NCI-H524 (cell line): Measurements from ENCODE around the gene COL28A1.
"Not testable (repeated sequence)": the region's sequence is repeated elsewhere in the genome, so short reads cannot be mapped to it uniquely, and the experiment has no call there.

Experiments used
- DNase-seq, 2 experiments: peaks; one replicate each; lab custom pipeline; 2025; lab: John Stamatoyannopoulos, UW

The COL28A1 gene

DNA sequence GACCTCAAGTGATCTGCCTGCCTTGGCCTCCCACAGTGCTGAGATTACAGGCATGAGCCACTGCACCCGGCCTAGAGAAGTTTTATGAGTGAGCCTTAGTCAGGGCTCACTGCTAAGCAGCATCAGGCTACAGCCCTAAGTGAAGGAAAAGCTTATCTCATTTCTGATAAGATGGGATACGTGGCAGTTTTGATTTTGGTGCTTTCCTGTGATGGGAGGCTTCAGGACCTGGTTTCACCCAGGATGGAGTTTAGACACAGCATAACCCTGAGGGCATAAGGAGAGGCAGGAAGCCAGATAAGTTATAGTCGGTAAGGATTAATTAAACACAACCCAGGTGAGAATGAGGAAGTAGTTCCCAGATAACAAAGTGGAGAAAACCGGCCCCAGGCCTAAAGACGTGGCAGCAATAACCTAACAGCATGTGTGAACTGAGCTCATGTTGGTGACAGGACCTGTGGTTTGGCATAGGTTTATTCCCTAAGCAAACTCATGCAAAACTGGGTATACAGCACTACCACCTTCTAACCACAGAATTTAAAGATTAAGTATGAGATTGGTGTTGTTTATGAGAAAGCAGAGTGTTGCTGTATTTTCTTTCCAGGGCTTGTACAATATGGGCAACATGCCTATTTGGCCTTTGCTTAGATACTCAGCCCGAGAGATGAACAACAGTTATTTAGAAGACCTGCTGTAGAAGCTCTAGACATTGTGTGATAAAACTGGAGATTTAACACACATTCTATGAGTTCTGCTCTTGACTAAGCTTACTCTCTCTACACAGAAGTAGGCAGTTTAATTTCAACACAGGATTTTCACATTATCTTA is 119.4 kb downstream of the COL28A1 start:
- DNase-seq = no peak

DNA sequence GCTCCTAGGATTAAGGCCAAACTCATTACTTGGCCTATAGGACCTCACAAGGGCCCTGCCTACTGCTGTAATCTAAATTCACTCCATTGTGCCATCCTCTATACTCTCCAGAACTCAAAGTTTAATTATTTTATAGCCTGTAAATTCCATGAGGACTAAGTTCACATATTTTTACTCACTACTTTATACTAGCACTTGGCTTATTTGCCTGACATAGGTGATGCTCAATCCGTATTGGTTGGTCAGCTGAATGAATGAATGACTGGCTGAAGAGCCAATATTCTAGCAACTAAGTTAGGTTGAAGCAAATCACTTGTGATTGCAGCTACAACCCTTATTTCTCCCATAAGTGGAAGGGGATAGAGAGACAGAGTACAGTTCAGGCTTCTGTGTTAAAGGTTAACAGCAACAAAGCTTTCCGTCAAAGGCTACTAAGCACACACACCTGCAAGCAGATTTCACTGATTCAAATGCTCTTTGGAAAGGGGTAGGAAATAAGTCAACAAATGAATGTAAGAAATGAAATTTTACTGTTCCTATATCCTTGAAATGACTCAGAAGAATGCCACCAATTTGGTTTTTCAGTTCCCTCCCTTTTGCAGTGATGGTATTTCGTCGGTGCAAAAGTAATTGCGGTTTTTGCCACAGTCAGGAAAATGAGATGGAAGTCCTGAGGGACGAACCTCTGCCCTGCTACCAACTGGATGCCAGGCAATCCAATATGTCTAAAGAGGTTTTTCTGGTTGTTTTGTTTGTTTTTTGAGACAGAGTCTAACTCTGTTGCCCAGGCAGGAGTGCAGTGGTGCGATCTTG is 120.7 kb downstream of the COL28A1 start:
- DNase-seq = no peak

DNA sequence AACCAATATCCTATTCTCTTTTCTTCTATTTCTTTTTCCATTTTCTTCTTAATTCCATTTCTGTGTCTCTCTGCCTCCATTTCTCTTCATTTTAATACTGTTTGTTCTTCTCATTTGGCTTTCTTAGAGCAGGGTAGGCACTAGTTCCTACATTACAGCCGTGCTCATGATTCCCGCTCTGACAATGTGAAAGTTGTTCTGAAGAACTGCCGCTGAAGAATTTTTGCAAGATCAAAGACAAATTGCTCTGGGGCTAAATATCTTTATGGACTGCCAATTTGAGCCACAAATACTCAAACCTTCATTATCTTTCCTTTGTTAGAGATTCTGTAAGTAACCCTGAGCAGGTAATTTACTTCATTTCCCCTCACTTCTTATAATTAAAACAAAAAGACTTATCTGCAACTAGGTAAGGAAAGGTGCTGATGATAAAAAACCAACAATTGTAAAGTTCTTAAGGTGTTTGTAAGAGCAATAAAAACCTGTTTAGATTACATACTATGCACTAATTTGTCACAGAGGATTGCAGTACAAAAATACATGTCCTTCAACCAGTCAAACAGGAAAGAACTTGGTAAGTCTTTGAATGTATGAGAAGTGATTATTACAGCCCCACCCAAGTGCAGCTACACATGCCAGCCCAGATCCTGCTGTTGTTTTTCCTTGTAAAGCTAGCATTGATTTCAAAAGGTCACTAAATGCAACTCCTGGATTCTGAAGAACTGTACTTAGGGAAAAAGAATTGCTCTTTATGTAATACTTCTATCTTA is 127.5 kb downstream of the COL28A1 start:
- no peak for DNase-seq

DNA sequence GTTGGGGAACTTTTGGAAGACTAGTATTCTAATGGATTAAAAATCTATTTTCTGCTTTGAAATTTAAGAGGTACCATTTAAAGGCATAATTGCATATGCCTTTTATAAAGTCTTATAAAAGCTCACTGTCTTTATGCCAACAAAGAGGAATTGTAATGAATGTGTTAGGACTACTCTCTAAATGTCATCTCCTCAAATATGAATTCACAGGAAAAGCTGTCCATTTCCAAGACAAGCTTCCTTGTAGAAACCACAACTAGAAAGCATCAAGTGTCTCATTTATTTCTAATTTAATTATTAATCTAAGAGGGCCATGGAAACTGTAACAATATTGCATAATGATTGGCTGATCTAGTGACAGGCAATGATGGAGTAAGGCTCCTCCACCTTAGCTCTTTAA is 130.2 kb downstream of the COL28A1 start:
- DNase-seq = no peak

DNA sequence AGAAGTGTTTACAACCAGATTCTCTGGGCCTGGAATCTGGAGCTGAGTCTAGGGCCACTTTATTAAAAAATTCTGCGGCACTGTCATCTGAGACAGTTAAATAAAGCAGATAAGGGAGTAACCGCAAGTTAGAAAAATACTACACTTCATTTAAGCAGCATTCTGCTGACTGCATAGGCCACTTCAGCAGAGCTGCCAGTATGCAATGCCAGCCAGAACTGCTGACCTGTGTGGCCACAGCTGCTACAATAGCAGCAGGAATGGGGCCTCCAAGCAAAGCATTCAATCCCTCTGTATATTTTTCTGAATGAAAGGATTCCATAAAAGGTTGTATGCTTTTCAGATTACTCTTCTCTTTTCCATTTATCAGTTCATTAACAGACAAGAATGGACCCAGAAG is 136.0 kb downstream of the COL28A1 start:
- DNase-seq = no peak

DNA sequence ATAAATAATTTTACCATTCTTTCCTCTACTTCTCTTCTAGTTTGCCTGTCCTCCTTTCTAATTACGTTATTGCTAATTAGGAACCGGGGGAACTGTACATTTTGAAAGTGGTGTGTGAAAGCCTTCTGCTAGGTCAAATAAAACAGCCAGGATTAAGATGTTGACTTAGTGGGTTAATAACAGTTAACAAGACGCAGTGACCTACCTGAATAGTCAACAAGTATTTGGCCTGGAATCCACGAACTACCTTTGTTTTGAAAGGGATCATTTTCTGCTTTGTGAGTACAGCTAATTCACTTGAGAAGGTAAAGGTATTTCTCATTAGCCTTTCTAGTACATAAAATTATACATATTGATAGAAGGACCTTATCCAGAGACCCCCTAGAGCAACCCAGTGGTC is 139.9 kb downstream of the COL28A1 start:
- no peak for DNase-seq

DNA sequence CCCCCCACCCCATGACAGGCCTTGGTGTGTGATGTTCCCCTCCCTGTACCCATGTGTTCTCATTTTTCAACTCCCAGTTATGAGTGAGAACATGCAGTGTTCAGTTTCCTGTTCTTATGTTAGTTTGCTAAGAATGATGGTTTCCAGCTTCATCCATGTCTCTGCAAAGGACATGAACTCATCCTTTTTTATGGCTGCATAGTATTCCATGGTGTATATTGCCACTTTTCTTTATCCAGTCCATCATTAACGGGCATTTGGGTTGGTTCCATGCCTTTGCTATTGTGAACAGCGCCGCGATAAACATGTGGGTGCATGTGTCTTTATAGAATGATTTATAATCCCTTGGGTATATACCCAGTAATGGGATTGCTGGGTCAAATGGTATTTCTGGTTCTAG is 147.5 kb downstream of the COL28A1 start:
- DNase-seq = not testable (repeated sequence)

DNA sequence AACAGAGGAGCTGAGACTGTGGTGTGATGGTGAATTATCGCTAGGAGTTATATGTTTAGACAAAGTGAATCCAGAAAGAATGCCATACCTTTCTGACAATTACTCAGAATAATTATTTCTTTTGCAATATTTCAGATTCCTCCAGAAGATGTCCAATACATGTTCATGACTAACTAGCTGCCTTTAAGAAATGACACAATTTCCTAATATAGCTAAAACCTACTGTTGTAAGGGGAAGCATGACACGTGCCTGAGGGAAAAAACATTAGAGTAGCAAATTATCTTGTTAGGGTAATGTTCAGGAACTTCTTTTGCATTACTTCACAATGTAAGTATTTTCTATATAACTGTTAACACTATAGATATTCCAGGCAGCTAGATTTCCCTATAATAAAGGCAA is 150.3 kb downstream of the COL28A1 start:
- no peak for DNase-seq

DNA sequence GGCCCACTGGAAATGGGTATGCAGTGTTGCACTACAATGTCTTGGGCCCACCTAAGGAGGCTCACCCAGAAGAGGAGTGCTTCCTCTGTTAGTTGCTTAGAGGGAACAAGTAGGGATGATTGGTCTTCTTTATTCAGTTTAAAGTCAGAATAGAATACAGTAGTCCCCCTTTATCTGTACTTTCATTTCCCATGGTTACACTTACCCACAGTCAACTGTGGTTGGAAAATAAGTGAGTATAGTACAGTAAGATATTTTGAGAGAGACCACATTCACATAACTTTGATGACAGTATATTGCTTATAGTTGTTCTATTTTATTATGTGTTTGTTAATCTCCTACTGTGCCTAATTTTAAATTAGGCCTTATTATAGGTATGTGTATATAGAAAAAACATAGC is 151.4 kb downstream of the COL28A1 start:
- DNase-seq = no peak

DNA sequence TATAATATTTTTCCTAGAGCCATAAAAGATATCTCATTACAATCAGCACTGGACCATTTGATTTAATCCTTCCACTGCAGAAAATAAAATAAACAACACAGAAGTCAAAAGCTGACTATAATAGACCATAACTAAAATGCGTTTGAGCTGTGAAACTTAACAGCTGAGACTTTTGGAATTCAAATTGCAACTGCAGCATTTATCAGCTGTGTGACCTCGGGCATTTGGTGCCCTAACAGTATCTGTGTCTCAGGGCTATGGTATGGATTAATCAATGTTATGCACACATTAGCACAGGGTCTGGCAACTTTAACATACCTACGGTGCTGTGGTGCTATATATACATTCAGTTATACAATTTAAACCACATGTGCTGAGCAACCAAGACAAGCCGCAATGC is 160.1 kb downstream of the COL28A1 start:
- no peak for DNase-seq

DNA sequence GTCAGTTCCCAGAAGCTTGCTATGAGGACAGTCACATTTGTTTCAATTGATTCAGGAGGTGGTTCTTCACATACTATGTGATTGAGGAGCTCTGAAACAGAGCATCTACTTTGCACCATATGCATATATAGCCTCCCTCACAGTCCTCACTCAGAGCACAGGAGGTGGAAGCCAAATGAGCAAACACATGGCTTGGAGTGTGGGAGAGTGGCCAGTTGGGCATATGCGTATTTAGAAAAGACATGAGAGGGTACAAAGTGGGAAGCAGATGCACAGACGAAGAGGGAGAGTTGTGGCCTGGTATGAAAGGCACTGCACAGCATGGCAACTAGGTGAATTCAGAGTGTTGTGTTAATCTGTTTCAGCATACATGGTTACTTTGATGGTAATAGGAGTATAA is 165.6 kb downstream of the COL28A1 start:
- DNase-seq = no peak

DNA sequence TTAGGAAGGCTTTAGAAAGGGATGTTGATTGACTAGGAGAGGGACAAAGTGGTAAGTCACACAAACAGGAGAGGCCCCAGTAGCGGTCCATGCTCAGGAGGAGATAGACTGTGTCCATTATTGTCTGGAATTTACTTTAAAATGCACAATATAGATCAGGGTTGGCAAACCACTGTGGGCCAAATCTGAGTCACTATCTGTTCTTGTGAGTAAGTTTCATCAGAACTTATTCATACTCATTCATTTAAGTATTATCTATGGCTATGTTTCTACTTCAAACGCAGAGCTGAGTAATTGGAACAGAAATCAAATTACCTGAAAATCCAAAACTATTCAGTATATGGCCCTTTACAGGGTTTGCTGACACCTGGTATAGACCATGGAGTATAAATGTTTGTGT is 166.5 kb downstream of the COL28A1 start:
- no peak for DNase-seq

DNA sequence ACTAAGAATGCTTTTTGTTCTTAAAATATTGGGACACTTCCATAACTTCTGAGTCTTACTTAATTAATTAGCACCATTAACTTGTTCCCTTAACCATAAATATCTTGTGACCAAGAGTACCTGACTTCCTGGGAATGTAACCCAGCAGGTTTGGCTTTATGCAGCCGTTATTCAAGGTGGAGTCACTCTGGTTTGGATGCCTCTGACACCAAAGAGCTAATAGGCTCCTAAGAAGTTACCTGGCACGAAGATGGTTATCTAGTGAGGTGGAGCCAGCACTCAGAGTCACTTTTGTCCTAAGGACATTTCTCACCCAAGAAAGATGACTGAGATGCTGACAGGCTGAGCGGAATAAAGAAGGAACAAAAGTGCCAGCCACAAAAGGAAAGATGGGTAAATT is 181.0 kb downstream of the COL28A1 start:
- no peak for DNase-seq

DNA sequence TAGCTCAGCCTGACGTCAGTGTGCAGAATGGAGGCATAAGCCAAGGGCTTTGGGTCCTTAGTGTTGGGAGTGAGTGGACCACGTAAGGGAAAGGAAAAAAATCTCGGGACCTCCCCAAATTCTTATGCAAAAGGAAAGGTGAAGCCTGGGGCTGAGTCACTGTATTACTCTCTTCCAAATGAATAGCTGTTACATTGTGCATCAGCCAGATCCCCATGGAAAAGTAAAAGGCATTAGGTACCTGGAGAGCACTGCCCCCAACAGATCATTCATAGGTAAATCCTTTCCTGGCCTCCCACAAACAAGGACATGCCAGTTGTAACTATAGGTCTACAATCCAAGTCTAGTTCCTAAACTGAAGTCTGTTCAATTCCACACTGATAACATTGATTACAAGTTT is 182.8 kb downstream of the COL28A1 start:
- no peak for DNase-seq

DNA sequence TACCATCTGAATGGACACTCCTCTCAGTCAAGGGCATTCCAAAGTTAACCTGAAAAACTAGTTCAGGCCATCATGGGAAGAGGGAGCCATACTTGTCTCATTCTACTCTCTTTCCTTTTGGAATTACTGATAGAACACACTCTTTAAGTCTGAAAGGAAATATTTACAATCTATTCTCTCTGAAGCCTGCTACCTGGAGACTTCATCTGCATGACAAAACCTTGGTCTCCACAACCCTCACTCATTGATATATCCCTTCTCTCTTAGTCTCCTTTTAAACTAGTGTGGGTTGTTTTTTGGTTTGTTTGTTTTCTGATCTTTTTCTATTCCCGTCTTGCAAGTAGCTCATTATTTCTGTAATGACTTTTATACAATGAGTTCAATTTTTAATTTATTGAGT is 183.8 kb downstream of the COL28A1 start:
- no peak for DNase-seq

DNA sequence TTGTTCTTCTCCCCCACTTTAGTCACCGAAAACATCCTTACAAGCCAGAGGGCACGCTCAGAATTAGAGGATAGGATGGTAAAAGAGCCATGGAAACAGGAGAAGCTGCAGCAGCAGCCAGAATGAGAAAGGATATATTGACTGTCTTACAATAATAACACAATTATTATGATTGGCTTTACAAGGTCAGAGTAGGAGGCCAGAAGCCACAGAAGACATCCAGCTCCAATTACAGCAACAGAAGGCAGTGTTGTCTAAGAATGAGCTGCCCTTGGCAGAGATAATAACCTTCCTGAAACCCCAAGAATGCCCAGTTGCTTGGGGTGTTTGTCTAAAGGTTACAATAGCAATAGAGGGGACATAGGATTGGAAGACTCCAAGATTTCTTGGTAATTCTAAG is 184.5 kb downstream of the COL28A1 start:
- no peak for DNase-seq

DNA sequence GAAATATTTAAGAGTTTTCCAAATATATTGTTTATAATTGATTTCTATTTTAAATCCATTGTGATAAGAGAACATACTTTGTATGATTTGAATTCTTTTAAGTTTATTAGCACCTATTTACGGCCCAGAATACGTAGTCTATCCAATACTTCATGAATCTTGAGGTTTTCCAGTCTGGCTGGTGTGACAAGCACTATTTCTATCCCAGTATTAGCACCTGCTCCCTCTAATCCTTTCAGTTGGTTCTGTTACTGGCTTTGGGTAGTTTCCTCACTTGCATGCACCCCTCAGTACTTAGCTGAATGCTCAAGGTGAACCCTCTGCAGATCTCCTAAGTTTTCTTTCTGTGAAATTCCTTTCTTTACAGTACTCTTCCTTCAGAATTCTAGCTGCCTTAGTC is 186.5 kb downstream of the COL28A1 start:
- DNase-seq = no peak

DNA sequence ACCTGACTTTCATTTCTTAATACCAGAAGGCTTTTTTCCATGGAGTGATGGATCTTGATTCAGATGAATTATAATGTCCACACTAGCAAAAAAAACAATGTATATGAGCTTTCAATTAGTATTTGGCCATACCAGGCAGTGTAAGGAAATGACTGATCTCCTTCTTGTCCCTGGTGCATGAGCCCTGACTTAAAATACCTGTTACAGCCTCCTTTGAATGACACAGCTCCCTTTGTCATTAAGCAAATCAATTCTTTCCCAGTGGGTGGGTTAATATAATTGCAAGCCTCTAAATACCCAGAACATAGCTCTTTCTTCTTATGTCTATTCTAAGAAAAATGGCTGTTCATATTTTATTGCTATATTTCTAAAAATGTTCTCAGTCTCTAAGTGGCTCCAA is 188.6 kb downstream of the COL28A1 start:
- no peak for DNase-seq

DNA sequence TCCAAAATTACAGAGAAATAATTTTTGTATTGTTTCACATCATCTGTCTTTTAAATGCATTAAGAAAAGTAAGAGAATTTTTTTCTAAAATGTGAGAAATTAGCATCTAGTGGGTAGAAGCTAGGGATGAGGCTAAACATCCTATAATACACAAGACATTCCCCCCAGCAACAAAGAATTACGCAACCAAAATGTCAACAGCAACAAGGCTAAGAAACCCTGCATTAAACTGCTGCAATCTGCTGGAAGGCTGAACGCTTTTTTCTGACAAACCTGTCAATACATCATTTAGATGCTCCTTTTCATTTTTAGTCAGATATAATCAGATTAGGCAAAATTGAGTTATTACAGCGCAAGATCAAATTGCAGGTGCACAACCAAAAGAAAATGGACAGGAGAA is 191.1 kb downstream of the COL28A1 start:
- no peak for DNase-seq

DNA sequence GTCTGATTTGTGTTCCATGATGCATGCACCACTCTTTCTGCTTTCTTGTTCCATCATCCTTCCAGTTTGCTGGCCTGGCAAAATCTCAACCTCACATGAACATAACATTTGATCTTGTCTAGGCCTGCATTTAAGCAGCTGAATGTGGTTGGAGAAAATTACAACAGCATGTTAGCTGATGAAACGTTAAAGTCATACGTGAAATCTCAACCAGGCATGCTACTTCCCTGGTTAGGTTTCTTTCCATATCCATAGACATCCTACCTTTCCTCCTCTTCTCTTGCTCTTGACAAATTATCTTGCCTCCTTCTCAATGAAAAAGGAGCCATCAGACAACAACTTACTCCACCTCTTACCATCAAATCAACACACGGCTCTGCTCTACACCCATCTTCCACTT is 199.8 kb downstream of the COL28A1 start:
- DNase-seq = no peak

DNA sequence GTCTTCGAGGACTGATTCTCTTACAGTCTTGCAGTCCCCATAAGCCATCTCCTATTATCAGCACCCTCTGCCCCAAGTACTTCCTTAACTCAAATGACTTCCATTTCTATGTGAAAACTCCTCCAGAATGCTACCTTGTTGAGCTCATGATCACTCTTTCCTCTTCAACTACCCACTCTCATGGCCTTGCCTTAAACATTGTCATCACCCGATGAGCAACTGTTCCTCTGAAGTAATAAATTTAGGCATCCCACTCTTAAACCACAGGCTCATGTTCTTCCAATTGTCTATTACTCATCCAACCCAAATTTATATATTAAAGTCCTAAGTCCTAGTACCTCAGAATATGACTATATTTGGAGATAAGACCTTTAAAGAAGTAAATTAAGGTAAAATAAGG is 200.5 kb downstream of the COL28A1 start:
- DNase-seq = no peak

DNA sequence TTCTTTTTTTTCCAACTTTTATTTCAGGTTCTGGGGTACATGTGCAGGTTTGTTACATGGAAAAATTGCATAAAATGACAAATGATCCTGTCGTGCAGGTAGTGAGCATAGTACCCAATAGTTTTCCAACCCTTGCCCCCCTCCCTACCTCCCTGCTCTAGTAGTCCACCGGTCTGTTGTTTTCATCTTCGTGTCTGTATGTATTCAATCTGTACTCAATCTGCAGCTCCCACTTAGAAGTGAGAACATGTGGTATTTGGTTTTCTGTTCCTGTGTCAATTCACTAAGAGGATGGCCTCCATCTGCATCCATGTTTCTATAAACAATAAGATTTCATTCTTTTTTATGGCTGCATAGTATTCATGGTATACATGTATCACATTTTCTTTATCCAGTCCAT is 202.1 kb downstream of the COL28A1 start:
- DNase-seq = no peak

DNA sequence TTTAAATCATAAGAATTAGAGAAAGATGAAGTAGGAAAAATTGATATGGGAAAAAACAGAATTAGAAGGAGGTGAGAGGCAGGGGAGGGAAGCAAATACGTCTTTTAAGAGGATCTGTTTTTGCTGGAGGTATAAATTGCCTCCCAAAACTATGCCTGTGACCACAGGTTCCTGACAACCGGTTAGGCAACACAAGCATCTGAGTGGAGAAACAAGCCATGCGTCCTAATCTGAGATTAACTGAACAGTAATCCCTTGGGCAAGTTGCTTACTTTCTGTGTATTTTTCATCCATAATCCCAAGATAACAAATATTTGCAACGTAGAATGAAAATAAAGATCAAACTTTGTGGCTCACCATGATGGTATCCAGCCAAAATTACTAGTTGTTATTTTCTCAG is 204.2 kb downstream of the COL28A1 start:
- no peak for DNase-seq
